NCI-H2171 treated with DMSO at 0.1 percent for 48 hours (cell line): Measurements from ENCODE around the gene ANKRD34C.

Source experiments
- DNase-seq: peaks from one replicate; lab custom pipeline; 2025; lab: John Stamatoyannopoulos, UW

ANKRD34C gene

DNA sequence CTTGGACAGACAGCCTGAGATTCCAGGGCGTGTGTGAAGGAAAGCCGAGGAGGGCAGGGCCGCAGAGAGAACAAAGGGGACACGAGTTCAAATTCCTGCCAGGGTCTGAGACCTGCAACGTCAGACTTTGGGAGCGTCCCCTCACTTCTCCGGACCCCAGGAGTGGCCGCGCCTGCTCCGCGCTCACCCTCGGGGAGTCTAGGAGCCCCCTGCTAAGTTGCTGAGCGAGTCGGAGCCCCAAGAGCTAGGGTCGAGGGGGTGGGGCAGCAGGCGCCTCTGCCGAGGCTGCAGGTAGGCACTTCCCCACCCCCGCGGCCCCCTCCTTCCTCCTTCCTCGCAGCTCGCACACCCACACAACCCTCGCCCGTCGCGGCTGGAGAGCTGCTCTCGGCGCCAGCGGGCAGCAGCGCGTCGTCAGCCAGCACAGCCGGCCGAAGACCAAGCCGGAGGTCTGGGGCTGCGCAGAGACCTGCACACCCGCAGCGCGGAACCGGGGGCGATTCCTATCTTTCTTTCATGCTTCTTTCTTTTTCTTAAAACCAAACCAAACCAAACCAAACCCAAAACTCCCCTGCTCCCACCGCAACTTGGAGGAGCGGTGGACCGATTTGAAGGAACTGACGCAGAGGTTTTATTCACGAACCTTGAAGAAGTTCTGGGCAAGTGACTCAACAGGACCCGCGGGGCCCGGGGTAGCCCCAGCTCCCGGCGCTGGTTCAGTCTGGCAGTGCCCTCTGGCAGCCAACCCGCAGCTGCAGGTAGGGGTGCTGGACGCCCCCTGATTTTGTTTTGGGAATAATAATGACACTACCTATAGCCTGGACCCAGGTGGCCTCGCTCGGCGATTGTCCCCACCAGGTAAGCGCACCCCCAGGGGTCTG is at the start of gene ANKRD34C:
Gene ANKRD34C (plus strand): TSS at position 352 of the 881 bp plus-strand sequence. CDS start 10,563 bp downstream, outside the sequence.
- DNase-seq, result no peak

DNA sequence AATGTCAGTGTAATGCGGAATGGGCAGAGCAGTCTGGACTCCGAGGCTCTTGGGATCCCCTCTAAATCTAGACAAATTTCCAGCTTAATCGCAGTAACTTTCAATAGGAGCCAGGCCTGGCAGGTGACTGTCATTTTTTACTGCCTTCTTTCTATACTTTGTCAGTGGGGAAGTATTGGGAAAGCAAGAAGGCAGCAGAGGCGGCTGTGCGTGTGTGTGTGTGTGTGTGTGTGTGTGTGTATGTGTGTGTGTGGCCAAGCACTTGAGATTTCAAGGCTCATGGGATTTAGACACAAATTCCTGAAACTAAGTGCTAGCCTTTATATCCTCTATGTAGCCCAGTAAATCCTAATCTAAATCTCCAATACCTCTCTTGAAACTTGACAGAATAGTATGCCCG is 49.3 kb upstream of the ANKRD34C start:
- no peak for DNase-seq

DNA sequence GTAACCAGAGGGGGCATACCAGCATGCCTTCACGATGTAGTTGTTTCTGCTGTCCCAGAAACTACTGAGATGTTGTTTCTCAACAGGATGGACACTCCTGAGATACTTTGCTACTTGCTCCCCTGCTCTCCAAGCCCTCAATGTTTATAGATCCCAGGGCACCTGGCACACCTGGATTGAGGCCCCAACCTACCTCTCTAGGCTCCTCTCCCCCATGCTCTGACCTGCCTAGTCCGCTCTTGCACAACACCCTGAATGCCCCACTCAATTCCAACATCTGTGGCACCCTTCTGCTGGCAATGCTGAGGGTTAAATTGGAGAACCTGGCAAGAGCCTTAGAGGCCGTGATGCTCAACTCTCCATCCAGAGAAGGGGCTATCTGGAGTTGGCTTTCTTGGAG is 42.5 kb upstream of the ANKRD34C start:
- DNase-seq, result no peak

DNA sequence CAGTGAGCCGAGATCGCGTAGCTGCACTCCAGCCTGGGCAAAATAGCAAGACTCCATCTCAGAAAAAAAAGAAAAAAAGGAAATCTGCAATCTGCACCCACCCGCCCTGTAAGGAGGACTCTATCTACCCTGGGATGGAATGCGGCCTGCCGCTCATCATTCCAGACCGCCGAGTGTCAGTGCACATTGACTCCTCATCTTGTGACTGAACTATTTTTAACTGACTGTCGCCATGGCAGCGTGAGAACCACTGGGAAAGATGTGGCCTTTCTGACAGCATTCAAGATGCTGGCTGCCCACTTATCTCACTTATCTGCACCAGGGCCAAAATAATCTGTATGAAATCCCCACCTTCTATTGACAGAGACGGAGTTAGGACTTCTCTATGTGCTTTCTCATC is 38.8 kb upstream of the ANKRD34C start:
- no peak for DNase-seq

DNA sequence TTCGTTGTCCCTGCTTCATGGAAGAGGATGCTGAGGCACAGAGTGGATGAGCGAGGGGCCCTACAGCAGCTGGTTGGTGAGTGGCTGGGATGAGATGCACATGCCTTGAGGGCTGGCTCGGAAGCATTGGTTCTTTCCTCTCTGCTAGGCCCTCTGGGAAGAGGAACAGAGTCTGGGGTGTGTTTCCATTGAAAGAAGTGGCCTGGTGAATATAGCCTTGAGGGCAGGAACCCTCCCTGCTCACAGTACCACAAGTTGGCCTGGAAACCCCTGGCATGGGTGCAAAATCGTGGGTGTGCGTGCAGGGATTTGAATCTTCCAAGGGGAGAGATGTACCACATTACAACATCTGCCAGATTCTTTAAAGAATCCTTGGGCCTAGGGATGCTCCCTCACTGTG is 37.6 kb upstream of the ANKRD34C start:
- DNase-seq, result no peak

DNA sequence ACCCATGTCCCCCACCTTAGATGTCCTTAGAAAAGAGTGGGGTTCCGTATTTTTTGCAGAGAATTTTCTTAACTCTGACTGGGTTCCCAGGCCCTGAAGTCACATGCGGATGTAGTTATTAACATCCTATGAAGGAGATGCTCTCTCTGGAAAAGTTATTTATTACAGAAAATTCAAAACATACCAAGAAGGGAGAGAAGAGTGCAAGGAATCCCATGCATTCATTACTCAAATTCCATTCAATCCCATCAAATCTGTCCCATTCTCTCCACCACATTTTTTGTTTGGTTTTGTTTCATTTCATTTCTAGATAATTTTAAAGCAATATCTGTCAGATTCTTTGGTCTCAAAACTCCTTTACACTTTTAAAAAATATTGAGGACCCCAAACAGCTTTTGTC is 34.3 kb upstream of the ANKRD34C start:
- no peak for DNase-seq

DNA sequence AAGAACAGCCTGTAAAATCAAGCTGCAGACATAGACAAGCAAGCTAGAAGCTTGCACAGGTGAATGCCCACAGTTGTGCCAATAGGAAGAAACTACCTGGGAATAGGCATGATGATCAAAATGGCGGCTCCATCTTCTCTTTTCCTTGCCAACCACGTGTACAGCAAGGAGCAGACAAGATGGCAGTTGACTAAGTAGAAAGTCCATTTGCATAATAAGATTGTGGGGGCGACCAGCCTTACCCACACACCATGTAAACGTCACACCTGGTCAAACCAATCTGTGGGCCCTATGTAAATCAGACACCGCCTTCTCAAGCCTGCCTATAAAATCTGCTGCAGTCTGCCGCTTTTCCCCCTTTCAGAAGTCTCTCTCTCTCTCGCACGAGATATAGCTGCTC is 25.1 kb upstream of the ANKRD34C start:
- peak; percentile 6 for DNase-seq

DNA sequence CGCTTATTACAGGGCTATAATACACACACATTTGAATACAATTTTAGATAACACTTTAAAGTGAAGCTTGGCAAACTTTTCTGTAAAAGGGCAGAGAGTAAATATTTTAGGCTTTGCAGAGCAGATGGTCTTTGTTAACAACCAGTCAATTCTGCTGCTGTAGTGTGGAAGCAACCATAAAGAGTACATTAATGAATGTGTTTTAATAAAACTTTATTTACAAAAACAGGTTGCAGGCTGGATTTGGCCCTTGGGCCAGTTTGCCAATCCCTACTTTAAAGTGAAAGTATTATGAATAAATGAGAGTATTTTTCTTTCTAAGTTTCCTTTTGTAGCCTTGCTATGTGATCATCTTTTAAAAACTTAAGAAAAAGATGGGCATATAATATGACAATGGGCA is 20.7 kb upstream of the ANKRD34C start:
- no peak for DNase-seq

DNA sequence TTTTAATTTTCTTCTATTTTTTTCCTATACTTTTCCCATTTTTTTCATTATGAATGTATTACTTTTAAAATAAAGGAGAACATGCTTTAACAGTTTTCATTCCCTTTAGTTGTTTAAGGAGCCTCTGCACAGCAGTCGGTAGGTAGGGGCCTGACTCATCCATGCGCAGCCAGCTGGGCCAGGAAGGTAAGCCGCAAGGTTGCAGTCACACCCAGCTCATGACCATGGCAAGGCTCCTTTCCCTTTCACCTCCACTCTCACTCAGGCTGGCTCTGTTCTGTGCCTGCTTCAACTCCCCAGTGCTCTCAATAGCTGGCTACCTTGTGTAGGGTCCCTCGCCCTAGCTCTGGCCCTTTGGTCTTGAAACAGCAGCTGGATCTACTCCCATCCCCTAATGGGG is 17.4 kb upstream of the ANKRD34C start:
- no peak for DNase-seq

DNA sequence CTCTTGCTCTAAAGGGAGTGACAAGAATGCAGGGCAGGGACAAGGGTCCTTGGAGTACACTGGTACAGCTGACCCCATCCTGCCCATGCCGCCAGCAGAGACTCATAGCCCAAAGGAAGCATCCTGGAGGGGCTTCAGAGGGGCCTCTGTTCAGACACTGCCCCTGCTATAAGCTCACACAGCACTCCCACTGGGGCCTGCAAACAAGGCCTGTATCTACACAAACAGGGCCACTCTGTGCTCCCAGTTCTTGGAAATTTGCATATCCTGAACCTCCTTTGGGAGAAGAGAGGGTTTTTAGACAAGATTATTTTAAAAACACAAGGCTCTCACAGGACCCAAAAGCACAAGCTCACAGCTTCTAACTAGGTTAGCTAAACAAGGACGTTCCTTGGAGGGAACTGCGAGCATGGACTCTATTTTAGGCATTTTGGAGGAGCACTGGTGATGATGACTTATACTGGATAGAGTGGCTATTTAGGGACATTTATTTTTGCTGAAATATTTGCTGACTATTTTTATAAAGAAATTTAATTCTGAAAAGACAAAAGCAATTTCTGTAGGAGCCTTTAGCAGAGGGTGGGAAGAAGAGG is 16.4 kb upstream of the ANKRD34C start:
- no peak for DNase-seq

DNA sequence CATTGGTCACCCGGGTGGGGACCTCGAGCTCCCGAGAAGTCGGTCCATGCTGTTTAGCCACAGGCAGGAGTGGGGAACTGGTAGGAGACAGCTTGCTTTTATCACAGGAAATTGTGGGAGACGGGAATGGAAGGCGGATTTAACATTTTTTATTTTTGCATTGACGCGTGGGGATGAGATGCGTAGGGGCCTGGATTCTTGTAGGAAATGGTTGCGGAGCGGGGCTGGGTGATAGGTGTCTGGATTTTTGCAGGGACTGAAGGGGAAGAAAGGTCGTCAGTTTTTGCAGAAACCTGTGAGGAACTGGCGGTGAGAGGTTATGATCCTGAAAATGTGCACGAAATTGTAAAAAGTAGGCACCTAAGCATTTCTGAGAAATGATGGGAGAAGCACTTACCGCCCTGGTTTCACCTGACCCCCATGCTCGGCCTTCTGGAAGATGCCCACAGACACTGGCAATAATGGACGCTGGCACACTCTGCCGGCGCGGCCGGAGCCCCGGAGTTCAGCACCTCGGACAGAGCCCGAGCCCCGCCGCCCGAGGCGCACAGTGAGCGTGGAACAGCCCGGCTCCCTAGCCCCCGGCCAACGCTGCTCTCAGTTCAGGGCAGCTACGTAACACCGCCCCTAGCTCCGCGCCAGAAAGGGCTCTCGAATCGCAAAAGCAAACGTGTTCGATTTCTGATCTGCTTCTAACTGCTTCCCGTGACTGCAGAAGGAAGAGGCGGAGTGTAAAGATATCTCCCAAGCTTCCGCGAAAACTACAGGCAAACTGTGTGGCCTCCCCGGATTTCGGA is 928 bp downstream of the ANKRD34C start:
- no peak for DNase-seq

DNA sequence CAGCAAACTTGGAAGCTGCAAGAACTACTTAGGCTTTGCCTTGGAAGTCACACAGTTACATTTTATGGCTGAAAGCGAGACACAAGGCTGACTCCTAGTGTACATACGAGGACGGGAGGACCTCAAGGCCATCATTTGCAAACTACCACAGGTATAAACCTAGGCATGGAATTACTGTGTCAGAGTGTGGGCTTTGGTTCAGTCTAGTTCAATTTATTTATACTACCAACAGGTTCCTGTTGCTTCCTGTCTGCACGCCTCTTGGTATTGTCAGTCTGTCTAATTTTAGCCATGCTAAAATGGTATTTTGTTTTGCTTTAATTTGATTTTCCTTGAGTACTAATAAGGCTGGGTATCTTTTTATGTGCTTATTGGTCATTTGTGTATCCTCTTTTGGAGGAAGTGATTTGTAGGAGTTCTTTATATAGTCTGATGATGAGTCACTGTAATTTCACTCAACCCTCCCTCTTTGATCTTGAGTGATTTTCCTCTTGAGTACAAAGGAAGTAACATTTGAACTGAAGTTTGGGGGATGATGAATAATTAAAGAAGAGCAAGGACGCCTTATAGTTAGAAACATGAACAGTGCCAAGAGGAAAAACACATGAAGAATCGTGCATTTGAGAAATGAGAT is 8.2 kb downstream of the ANKRD34C start:
- DNase-seq, result no peak

DNA sequence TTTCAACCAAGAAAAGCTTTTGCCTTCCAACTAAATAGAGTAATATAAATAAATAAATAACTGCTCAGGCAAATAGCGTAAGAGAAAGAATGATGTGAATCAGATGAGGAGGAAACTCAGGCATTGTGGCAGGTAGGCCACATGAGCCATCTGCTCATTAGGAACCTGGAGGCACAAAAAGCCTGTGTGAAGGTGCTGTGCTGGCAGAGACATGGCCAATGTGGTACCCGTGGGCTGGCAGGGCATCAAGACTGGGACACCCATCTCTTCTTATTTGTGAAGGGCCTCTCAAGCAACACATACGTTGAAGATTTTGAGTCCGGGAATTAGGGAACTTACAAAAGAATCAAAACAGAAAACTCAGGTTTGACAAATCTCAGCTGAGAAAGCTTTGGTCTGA is 9.5 kb downstream of the ANKRD34C start:
- no peak for DNase-seq

DNA sequence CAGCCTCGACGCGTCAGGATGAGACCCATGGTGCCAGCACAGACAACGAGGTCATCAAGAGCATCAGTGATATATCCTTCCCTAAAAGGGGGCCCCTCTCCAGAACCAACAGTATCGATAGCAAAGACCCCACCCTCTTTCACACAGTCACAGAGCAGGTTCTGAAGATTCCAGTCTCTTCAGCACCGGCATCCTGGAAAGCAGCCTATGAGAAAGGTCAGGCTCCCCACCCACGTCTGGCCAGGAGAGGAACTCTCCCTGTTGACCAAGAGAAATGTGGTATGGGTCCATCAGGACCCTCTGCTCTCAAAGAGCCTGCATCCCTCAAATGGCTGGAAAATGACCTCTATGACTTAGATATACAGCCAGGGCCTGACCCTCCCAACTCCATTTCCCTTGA is 11.6 kb downstream of the ANKRD34C start:
- no peak for DNase-seq

DNA sequence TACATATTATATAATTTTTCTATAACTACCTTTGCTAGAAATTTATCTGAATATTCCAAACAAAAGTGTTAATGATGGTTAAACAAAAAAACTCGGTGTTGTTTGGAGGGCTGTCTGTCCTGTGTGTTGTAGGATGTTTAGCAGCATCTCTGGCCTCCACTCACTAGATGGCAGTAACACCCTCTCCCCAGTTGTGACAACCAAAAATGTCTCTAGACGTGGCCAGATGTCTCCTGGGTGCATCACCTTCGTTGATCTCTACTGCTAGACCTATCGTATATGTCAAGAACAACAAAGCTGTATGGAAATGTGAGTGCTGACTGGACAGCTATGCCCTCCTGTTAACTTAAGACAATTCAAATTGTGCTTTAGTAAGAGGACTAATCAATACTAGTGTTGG is 14.1 kb downstream of the ANKRD34C start:
- peak; percentile 19 for DNase-seq

DNA sequence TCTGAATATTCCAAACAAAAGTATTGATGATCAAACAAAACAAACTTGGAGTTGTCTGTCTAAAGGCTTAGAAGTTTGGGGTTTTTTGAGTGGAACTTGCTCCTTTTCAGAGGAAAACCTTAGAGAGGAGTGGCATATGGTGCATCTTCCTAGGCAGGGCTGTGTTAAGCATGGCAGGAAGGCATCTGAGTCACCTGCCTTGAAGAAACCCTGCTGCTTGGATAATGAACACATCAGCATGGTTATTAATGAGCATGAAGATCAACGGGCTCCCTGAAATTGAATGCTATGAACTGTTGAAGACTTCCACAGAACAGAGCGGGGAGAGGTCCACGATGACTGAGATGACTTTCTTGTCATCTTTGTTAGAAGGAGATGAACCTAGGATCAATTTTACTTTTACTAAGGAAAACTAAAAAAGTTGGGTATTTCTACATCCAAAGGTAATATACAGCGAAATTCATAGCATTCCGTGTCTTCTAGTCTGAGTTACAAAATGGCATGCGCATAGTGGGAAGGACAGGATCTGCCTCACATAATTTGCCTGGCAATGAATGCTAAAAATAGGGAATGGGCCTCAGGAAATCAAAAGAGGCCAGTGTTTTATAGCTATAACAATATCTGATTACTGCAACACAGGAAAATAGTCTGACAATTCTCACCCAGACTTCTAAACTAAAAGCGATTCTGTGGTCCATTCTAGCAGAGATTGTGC is 16.8 kb downstream of the ANKRD34C start:
- DNase-seq, result peak; percentile 57

DNA sequence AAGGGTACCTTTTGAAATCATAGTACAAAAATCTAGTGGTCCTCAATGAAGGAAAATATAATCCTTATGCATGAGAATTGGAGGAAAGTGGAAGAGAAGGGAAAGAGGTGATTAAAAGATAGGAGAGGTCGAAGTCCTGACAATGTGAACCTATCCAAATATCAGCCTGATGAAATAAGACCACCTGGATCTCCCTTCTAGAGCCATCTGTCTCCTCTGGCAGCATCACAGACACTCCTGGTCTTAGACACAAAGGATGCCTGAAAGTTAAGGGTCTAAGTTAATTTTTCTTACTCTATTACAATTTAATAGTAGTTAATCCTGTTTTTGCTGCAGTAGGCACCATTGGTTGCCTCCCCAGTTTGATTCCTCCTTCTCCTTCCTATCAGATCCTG is 17.3 kb downstream of the ANKRD34C start:
- DNase-seq, result peak; percentile 57

DNA sequence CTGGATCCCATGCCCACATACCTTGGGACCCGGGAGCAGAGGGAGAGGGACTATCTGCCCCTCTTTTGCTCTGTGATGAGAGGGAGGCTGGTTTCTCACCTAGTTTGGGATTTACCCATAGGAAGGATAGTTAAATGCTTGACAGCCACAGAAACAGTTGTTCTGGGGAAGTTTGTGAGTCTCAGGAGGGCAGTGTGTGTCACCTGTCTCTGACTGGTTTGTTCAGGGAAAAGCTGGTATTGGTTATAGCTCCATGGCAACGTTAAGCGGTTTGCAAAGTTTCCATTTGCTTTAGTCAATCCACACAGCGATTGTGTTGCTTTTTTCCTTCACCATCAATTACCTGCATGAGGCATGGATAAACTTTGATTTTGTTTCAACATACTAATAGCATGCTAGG is 24.7 kb downstream of the ANKRD34C start:
- no peak for DNase-seq

DNA sequence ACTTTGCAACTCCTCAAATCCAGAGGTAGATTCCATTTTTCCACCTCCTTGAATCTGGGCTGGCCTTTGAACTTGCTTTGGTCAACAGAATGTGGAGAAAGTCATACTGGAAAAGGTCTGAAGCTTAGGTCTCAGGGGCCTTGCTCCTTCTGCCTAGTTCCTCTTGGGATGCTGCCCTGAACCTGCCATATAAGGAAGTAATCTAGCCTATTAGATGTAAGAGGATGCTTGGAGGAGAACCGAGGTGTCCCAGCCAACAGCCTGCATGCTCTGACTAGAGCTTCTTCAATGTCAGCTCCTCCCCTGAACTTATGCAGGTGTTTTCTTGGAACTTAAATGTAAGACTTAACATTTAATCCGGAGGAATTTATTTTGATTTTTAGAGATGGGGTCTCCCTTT is 26.4 kb downstream of the ANKRD34C start:
- peak; percentile 69 for DNase-seq

DNA sequence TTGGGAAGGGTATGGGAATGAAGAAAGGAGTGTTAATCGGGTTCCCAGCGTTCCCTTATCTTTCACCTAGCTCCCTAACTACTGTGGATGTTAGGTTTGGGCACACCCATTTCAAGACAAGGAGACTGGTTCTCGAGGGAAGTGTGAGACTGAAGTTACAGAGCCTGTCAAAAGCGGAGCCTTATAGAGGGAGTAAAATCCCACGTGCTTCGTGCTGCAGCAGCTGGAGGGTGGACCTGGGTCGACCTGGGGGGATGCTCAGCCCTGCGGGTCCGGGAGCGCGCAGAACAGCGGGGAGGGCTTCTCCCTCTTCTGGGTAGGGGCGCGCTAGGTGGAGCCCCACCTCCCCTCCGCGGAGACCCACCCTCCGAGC is 28.1 kb downstream of the ANKRD34C start:
- DNase-seq, result peak; percentile 88

DNA sequence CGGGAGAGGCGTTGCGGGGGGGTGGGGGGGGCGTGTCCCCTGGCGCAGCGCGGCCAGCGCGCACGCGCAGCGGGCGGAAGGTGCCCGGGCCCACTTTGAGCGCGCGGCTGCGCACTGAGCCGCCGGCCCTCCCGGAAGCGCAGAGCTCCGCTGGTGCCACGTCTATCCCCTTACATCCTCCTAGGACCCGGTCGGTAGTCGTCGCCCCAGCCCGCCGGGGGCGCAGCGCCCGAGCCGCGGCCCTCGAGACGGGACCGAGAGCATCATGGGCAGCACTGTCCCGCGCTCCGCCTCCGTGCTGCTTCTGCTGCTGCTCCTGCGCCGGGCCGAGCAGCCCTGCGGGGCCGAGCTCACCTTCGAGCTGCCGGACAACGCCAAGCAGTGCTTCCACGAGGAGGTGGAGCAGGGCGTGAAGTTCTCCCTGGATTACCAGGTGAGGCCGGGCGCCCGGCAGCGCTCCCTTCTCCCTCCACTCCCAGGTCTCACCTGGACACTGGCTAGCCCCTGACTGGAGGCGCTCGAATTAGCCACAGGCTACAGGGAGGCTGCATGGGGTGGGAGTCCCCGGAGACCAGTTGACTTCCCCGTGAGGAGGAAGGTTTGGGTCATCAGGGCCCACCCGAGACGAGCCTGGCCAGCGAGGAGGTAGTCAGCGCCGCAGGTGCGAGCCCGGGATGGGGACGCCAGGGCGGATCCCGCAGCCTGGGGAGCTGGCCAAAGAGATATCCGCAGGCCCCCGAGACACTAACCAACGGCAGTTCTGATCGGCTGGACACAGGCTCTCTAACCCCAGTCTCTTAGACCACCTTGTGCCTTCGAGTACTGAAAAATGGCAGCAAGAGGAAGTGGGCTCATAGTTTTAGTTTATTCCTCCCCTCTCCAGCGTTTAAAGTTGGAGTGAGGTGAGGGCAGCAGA is 28.7 kb downstream of the ANKRD34C start, which contains the start of gene TMED3:
Gene TMED3 (plus strand): TSS at position 128 of the 916 bp plus-strand sequence. CDS start 138 bp downstream, at position 266.
- DNase-seq, result peak; percentile 91
